ENCODE measurements around the gene PITPNC1.

GRCh38 chr17:67628580-67629013 is 251.5 kb downstream of the PITPNC1 start:
- TF ChIP-seq CTCF (IDR thresholded peaks at IDR 0.05) (no peak), POLR2A (IDR thresholded peaks at IDR 0.05) (no peak), POLR2AphosphoS5 (IDR thresholded peaks at IDR 0.05) (no peak), EP300 (IDR thresholded peaks at IDR 0.05) (no peak)

All from suprapubic skin (tissue), 4 donors.